ENCODE data around the gene NF2. TPM values are rescaled to one million over a fixed set of nuclear protein-coding genes. Genes with fewer than 3 reads are reported as not detected.

Gene NF2
- total and polyA plus RNA-seq, 2 of the 8 experiments (the other 6 are each of a cell fraction or from before 2014, with no cell fraction given), result 17.6 to 53.6 TPM

GRCh38 chr22:29632672-29633071 is 29.2 kb downstream of the NF2 start:
- H4K91ac ChIP-seq (replicated peaks; ENCODE audit: insufficient read length, low read length), result no peak overlapping the region
- H3K4me2 ChIP-seq (ENCODE audit: insufficient read depth in 1 of 2, low read depth in 2 of 2, low read length in 2 of 2), result no peak overlapping the region
- no peak for DNase-seq (ENCODE audit: low read depth in 1 of 2, low spot score in 2 of 2)
- H4K20me1 ChIP-seq (replicated peaks in 1 of 2; ENCODE audit: control insufficient read depth in 1 of 2, insufficient read depth in 2 of 2, low read length in 2 of 2), result peaks cover 2 to 5% of the 10 kb centered on the region in 2 experiments
- 84% methylated on average over 5 of the region's 5 CpGs; no CpG with 5 or more reads in 1 of the 2 experiments for WGBS, 2 experiments (ENCODE audit: extremely low coverage in 1 of 2, insufficient coverage in 1 of 2, insufficient read length in 1 of 2, insufficient replicate concordance in 2 of 2, low coverage in 1 of 2, low lambda C conversion rate in 2 of 2, missing lambda C conversion rate in 1 of 2)
- no peak overlapping the region for H2BK12ac ChIP-seq (ENCODE audit: low read depth, low read length)
- H2BK20ac ChIP-seq (ENCODE audit: low read length), result no peak overlapping the region
- H3K23ac ChIP-seq (ENCODE audit: insufficient read length), result no peak overlapping the region
- no peak overlapping the region for H2AFZ ChIP-seq (ENCODE audit: low read length)
- H4K8ac ChIP-seq (ENCODE audit: extremely low read depth, insufficient read depth, low read length), result no peak overlapping the region
- no peak overlapping the region for H2BK120ac ChIP-seq (replicated peaks; ENCODE audit: low read depth, low read length)
- H3K36me3 ChIP-seq (ENCODE audit: control insufficient read depth in 2 of 4, insufficient read depth in 4 of 4, low read length in 3 of 4), result peaks cover 0 to under 1% (median 0%) of the 10 kb centered on the region in 4 experiments; a peak in 1 of 8 replicates
- H3K27ac ChIP-seq (ENCODE audit: low read depth, low read length), result no peak overlapping the region
- H3K4me3 ChIP-seq (ENCODE audit: extremely low read depth in 1 of 4, insufficient read depth in 2 of 4, low read depth in 3 of 4, low read length in 4 of 4), result no peak overlapping the region
- CTCF ChIA-PET (ENCODE audit: partially characterized antibody), result interaction anchor here (0.5 to 1.0 kb wide), 3 partner anchors 218 to 449 kb away, joined by 3 read pairs; no protein-coding TSS in a partner anchor
- no peak overlapping the region for H2BK5ac ChIP-seq (ENCODE audit: low read depth, low read length)
- no peaks in the 10 kb centered on the region; the same call in 1 of the 2 replicates for H3K23me2 ChIP-seq (ENCODE audit: low read depth, low read length)
- FAIRE-seq, result no peak
- no peak overlapping the region for H3K9ac ChIP-seq (replicated peaks in 1 of 4; ENCODE audit: extremely low read depth in 1 of 4, low read depth in 3 of 4, low read length in 3 of 4)
- H3K79me1 ChIP-seq (ENCODE audit: low read depth, low read length), result peaks cover 7% of the 10 kb centered on the region
- no peaks in the 10 kb centered on the region; a peak in 1 of 7 replicates for H3K4me1 ChIP-seq (replicated peaks in 1 of 4; ENCODE audit: control insufficient read depth in 3 of 4, insufficient read depth in 4 of 4, low read length in 3 of 4)
- no peak overlapping the region for H4K5ac ChIP-seq (ENCODE audit: insufficient read length, low read depth, low read length)
- no peak overlapping the region for H3K14ac ChIP-seq (ENCODE audit: insufficient read length)
- no peak overlapping the region for H3K56ac ChIP-seq (replicated peaks; ENCODE audit: insufficient read length, low read depth, low read length)
- no peaks in the 10 kb centered on the region for H3K9me3 ChIP-seq (ENCODE audit: insufficient read depth in 2 of 2, low read depth in 1 of 2, low read length in 1 of 2)
- H3K4ac ChIP-seq (replicated peaks; ENCODE audit: insufficient read length, low read depth, low read length), result no peak overlapping the region
- no peak overlapping the region for H2BK15ac ChIP-seq (ENCODE audit: low read length)
- POLR2A ChIA-PET (ENCODE audit: partially characterized antibody), result no interaction called here
- H3K27me3 ChIP-seq (replicated peaks in 1 of 4; ENCODE audit: control insufficient read depth in 3 of 4, extremely low read depth in 1 of 4, insufficient read depth in 3 of 4, low read length in 3 of 4), result no peaks in the 10 kb centered on the region
- no peak overlapping the region for H2AK5ac ChIP-seq (ENCODE audit: low read depth, low read length)
- no peak overlapping the region for H3K18ac ChIP-seq (ENCODE audit: extremely low read depth, low read length)
- H3K79me2 ChIP-seq (ENCODE audit: control insufficient read depth in 1 of 2, insufficient read depth in 2 of 2, low read length in 2 of 2), result peaks cover 2 to 12% of the 10 kb centered on the region in 2 experiments; a peak in 3 of 4 replicates
- no peak for TF ChIP-seq YY1 (IDR thresholded peaks at IDR 0.05; ENCODE audit: low read depth, low read length)
- no peak for TF ChIP-seq NANOG (IDR thresholded peaks at IDR 0.05; ENCODE audit: insufficient read depth, low read depth, low read length, poor library complexity, severe bottlenecking)
- TF ChIP-seq SP2 (IDR thresholded peaks at IDR 0.05; ENCODE audit: low read length), result no peak
- TF ChIP-seq, protein P1, sequence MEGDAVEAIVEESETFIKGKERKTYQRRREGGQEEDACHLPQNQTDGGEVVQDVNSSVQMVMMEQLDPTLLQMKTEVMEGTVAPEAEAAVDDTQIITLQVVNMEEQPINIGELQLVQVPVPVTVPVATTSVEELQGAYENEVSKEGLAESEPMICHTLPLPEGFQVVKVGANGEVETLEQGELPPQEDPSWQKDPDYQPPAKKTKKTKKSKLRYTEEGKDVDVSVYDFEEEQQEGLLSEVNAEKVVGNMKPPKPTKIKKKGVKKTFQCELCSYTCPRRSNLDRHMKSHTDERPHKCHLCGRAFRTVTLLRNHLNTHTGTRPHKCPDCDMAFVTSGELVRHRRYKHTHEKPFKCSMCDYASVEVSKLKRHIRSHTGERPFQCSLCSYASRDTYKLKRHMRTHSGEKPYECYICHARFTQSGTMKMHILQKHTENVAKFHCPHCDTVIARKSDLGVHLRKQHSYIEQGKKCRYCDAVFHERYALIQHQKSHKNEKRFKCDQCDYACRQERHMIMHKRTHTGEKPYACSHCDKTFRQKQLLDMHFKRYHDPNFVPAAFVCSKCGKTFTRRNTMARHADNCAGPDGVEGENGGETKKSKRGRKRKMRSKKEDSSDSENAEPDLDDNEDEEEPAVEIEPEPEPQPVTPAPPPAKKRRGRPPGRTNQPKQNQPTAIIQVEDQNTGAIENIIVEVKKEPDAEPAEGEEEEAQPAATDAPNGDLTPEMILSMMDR (IDR thresholded peaks at IDR 0.05; ENCODE audit: control extremely low read depth in 1 of 3, insufficient read depth in 1 of 3, low read depth in 1 of 3, low read length in 3 of 3), result no peak
- no peak for TF ChIP-seq TEAD4 (IDR thresholded peaks at IDR 0.05; ENCODE audit: low read depth, low read length)
- TF ChIP-seq GTF2F1 (IDR thresholded peaks at IDR 0.05; ENCODE audit: borderline replicate concordance, low read depth, low read length), result no peak
- no peak for TF ChIP-seq CBX8 (IDR thresholded peaks at IDR 0.05; ENCODE audit: borderline replicate concordance, low read depth, low read length)
- no peak for TF ChIP-seq BCL11A (IDR thresholded peaks at IDR 0.05; ENCODE audit: low read depth in 2 of 2, low read length in 2 of 2)
- TF ChIP-seq CBX5 (IDR thresholded peaks at IDR 0.05; ENCODE audit: low read depth, low read length), result no peak
- TF ChIP-seq JUND (IDR thresholded peaks at IDR 0.05; ENCODE audit: low read length), result no peak
- TF ChIP-seq SP4 (IDR thresholded peaks at IDR 0.05; ENCODE audit: low read length), result no peak
- no peak for TF ChIP-seq SUZ12 (IDR thresholded peaks at IDR 0.05; ENCODE audit: low read length)
- no peak for TF ChIP-seq ASH2L (IDR thresholded peaks at IDR 0.05; ENCODE audit: low read length)
